Ishikawa (cell line): ENCODE measurements around the gene S100A10.

Source experiments
- CREB1 ChIP-seq: IDR thresholded peaks from 2 replicates; pipeline ENCODE4 v1.6.1; 2012; ENCODE audit warnings: low read depth
- EGR1 ChIP-seq: IDR thresholded peaks from 2 replicates; pipeline ENCODE4 v1.6.1; 2012
- EP300 ChIP-seq: IDR thresholded peaks from 2 replicates; pipeline ENCODE4 v1.6.1; 2012; ENCODE audit warnings: borderline replicate concordance
- FOXM1 ChIP-seq: IDR thresholded peaks from 2 replicates; pipeline ENCODE4 v1.6.1; 2012; ENCODE audit warnings: low read depth, borderline replicate concordance
- NFIC ChIP-seq: IDR thresholded peaks from 2 replicates; pipeline ENCODE4 v1.6.1; 2012
- RAD21 ChIP-seq: IDR thresholded peaks from 2 replicates; pipeline ENCODE4 v1.6.1; 2012; ENCODE audit warnings: low read depth
- REST ChIP-seq: IDR thresholded peaks from 2 replicates; pipeline ENCODE4 v1.6.1; 2012; ENCODE audit warnings: low read depth, mild to moderate bottlenecking
- TAF1 ChIP-seq: IDR thresholded peaks from 2 replicates; pipeline ENCODE4 v1.6.1; 2012; ENCODE audit warnings: low read depth, mild to moderate bottlenecking
- TEAD4 ChIP-seq: IDR thresholded peaks from 2 replicates; pipeline ENCODE4 v1.6.1; 2012
- ZBTB7A ChIP-seq: IDR thresholded peaks from 2 replicates; pipeline ENCODE4 v1.6.1; 2012; ENCODE audit warnings: low read depth
- TF ChIP-seq, protein P1 (sequence below): IDR thresholded peaks from 2 replicates; pipeline ENCODE4 v1.6.1; 2012
- TF ChIP-seq, protein P2 (sequence below): IDR thresholded peaks from 2 replicates; pipeline ENCODE4 v1.6.1; 2012

DNA sequence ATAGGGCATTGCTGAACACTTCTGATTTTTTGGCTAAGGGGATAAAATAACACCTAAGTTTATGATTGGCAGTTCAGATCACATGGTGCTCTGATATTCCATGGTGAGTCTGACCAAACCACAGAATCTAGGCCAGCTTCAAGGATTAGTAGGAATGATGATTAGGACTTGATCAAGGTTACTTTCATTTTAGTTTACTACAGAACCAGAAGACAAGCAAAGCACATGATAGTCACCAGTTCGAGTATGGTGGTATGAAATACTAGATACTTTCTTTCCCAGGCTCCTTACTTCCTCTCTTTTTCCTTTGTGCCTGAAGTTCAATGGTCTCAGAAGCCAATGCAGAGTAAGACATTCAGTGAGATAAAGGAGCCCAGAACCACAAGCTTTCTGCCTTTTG is 26.6 kb downstream of the S100A10 start:
- no peak for TF ChIP-seq RAD21
- no peak for TF ChIP-seq EP300
- no peak for TF ChIP-seq NFIC
- TF ChIP-seq REST = no peak
- no peak for TF ChIP-seq FOXM1
- no peak for TF ChIP-seq ZBTB7A
- no peak for TF ChIP-seq TAF1
- no peak for TF ChIP-seq TEAD4
- TF ChIP-seq, protein P1, sequence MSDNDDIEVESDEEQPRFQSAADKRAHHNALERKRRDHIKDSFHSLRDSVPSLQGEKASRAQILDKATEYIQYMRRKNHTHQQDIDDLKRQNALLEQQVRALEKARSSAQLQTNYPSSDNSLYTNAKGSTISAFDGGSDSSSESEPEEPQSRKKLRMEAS = no peak
- TF ChIP-seq, protein P2, sequence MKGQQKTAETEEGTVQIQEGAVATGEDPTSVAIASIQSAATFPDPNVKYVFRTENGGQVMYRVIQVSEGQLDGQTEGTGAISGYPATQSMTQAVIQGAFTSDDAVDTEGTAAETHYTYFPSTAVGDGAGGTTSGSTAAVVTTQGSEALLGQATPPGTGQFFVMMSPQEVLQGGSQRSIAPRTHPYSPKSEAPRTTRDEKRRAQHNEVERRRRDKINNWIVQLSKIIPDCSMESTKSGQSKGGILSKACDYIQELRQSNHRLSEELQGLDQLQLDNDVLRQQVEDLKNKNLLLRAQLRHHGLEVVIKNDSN = no peak
- no peak for TF ChIP-seq EGR1
- TF ChIP-seq CREB1 = no peak
